SIG-M5 treated with dmso at 0.1 percent for 504 hours (cell line): ENCODE measurements around the gene TRIM34.
"Not testable (repeated sequence)": the region's sequence is repeated elsewhere in the genome, so short reads cannot be mapped to it uniquely, and the experiment has no call there.

Experiments used
- DNase-seq: peaks from one replicate; lab custom pipeline; 2025; ENCODE audit not compliant: unreplicated experiment; lab: John Stamatoyannopoulos, UW

TRIM34 gene

DNA sequence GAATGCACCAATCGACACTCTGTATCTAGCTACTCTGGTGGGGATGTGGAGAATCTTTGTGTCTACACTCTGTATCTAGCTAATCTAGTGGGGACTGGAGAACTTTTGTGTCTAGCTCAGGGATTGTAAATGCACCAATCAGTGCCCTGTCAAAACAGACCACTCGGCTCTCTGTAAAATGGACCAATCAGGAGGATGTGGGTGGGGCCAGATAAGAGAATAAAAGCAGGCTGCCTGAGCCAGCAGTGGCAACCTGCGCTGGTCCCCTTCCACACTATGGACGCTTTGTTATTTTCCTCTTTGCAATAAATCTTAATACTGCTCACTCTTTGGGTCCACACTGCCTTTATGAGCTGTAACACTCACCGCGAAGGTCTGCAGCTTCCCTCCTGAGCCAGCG lies 58.8 kb downstream of the TRIM34 start:
- DNase-seq: not testable (repeated sequence)

DNA sequence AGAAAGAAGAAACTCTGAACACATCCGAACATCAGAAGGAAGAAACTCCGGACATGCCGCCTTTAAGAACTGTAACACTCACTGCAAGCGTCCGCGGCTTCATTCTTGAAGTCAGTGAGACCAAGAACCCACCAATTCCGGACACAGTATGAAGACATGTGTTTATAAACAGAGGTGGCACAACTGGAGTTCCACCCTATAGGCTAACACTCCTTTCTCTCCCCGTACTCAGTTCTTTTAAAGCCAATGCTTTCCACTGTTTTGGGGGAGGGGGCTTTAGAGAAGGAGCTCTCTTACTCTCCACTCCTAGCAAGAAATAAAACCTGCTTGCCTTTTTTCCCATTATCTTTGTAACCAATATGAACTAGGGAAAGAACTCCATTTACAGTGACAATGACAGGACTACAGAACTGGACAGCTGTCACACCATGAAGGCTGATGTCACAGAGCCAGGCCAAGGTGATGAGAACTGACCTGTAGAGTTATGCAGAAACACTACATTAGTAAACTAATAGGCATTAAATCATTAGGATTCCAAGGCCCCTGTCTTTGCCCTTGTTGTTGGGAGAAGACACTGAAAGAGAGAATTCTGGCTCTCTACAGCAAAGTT lies 59.3 kb downstream of the TRIM34 start:
- DNase-seq: no peak

DNA sequence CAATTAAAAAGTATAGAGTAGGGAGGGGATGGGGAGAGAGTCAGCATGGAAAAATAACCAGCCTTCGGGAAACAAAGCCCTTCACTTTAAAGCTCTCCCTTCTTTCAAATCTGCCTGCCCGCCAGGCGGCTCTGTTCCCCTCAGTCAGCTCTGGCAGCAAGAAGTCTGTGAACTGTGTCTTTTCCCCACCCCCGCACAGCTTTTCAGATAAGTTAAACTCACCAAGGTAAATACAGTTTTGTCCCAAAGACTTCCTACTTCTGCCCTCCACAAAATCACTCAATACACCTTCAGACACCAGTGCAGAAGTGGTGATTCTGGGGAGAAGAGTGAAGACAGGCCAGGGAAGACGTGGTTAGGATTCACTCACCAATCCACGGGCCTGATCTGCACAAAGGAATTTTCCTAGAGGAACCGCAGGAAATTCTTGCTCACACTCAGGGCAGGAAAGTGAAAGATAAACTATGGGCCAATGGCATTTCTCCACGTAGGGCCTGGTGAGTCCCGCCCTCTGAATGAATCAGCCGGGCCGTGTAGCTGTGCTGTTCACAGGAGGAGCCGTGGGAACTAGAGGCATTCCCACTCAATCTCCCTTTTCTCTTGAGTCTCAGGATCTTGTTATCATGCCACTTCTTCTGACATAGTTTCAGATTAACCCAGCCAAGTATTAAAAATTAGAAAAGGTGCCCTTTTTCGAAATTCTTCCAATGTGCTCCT lies 60.0 kb downstream of the TRIM34 start, which contains the start of gene TRIM5:
Gene TRIM5, minus strand, starts transcription at position 429 of the 717 bp plus-strand sequence. CDS start 4,897 bp downstream, outside the sequence.
- DNase-seq: peak; percentile 77

DNA sequence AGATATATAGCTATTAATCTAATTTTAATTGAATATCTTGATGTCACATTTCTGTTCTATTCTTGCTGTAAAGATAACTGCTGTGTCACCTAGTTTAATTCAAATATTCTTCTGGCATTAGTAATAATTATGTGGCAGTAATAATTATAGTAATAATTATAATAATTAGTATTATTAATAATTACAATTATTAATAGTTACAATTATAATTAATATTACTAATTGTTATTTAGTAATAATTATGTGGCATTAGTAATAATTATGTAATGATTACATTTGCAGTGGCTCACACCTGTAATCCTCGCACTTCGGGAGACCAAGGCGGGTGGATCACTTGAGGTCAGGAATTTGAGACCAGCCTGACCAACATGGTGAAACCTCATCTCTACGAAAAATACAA lies 61.6 kb downstream of the TRIM34 start:
- DNase-seq: no peak

DNA sequence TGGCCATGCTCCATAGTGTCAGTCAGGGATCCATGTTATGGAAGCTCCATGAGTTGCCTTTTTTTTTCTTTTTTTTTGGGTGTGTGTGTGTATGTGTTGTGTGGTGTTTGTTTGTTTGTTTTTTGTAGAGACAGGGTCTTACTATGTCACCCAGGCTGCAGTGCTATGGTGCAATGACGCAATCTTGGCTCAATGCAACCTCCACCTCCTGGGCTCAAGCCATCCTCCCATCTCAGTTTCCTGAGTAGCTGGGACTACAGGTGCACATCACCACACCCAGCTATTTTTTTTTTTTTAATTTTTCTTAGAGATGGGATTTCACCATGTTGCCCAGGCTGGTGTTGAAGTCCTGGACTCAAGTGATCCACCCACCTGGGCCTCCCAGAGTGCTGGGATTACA lies 63.7 kb downstream of the TRIM34 start:
- DNase-seq: no peak

DNA sequence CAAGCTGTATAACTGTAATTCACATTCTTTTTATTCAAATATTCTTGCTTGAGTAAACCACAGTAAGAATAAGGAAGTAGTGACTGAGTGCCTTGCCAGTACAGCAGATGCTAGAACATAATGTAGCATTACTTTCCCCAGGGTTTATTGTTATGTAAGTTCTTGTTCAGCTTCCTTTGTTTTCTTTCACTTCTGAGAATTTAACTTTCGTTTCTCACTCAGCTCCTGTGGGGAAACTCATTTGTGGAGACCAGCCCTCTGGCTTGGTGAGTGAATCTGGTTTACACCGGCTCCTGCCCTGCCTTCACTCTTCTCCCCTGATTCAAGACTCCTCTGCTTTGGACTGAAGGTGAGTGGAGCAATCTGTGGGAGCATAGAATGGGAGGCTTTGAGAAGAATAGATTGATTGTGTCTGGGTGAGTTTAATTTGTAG lies 64.8 kb downstream of the TRIM34 start, which contains the start of gene TRIM22:
Gene TRIM22, plus strand, starts transcription at position 240 of the 433 bp plus-strand sequence. CDS start 6,443 bp downstream, outside the sequence.
- peak; percentile 98 for DNase-seq

DNA sequence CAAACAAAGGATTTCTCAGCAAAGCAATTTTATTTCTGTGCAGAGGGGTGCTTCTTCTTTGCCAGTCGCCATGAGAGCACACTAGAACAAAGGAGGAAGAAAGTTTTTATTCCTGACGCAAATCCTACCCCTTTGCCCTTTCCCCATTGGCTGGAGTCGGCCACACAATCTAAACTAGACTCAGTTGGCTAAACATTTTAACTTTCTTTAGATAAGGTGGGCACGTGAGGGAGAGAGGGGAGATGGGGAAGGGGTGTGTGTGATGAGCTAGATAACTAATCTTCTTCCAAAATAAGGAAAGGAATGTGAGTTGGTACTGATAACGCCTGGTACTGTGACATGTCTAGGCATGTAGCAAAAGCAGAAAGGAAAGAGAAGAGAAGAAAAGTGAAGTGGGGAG lies 65.4 kb downstream of the TRIM34 start:
- peak; percentile 60 for DNase-seq

DNA sequence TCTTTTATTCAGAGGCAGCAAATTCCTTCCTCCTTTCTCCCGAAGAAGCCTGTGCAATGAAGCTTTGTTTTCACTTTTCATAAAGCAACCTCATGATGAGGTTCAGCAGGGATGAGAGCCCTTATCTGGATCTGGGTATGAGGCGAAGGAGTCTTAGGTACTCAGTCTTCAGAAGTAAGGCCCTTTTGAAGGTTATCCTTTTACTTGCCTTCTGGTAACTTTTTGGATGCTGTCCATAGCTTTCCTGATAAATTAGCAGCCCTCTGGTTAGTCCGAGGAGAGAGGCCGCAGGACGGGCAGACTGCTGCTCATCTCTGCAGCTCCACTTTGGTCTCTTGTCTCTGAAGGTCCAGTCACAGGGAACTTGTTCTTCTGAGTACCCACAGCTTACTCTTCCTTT lies 65.9 kb downstream of the TRIM34 start:
- DNase-seq: no peak

DNA sequence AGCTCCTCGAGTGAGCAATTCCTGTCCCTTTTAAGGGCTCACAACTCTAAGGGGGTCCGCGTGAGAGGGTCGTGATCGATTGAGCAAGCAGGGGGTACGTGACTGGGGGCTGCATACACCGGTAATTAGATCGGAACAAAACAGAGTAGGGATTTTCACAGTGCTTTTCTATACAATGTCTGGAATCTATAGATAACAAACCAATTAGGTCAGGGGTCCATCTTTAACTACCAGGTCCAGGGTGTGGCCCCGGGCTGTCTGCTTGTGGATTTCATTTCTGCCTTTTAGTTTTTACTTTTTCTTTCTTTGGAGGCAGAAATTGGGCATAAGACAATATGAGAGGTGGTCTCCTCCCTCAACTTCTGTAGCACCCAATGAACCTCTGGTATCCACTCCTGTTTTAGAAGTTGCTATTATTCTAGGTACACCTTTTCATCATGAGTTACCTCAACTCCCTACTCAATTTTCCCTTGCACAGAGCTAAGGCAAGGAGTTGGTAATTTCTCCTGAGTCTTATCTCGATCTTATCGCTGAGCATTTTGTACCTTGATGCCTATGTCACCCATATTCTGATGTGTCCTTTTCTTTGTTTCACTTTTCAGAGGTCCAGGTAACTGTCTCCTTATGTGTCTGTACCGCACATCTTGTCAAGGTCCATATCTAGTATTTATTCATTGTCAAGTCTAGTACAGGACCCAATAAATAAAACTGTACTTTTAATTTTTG lies 66.6 kb downstream of the TRIM34 start:
- not testable (repeated sequence) for DNase-seq

DNA sequence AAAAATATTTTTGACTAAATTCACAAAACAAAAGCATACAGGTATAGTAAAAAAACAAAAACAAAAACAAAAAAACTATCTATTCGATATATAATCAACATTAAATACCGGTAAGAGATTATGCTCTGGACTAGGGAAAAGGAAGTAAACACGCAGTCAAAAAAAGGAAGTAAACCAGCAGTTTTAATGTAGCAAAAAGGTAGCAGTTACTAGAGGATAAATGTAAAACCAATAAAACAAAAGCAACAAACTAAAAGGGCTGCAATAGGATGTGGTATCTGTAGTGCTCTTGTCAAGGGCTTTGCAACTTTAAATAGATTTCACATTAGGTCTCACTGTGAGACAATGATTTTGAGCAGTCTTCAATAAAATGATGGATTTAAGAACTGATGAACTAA lies 67.2 kb downstream of the TRIM34 start:
- peak; percentile 52 for DNase-seq
